SK-N-SH treated with all-trans-retinoic acid at 6 μM for 48 hours (cell line): ENCODE results near the gene RRP1.

Experiments
- ATAC-seq: fragments of 200-7000 bp; cut with Tn5 transposase; 3 replicates; pipeline ENCODE4 v1.9.1; 2020; ENCODE audit warnings: mild to moderate bottlenecking, moderate library complexity
- CREB5 ChIP-seq: fragments of 250-450 bp; sonication (Bioruptor Pico); IDR thresholded peaks from 2 replicates; pipeline ENCODE4 v1.5.1; 2020; ENCODE audit warnings: low read depth, mild to moderate bottlenecking, moderate library complexity
- CSDC2 ChIP-seq: fragments of 250-450 bp; sonication (Bioruptor Pico); IDR thresholded peaks from 2 replicates; pipeline ENCODE4 v1.5.0; 2020; ENCODE audit warnings: mild to moderate bottlenecking, moderate library complexity
- ESRRG ChIP-seq: fragments of 250-450 bp; sonication (Bioruptor Pico); IDR thresholded peaks from 2 replicates; pipeline ENCODE4 v1.6.1; 2021; ENCODE audit warnings: mild to moderate bottlenecking
- GLIS3 ChIP-seq: fragments of 250-450 bp; sonication (Bioruptor Pico); IDR thresholded peaks from 2 replicates; pipeline ENCODE4 v1.5.0; 2020; ENCODE audit warnings: mild to moderate bottlenecking, moderate library complexity
- ISL1 ChIP-seq: fragments of 250-450 bp; sonication (Bioruptor Pico); IDR thresholded peaks from 2 replicates; pipeline ENCODE4 v2.1.2; 2022; ENCODE audit warnings: mild to moderate bottlenecking, moderate library complexity
- OSR1 ChIP-seq: fragments of 250-450 bp; sonication (Bioruptor Pico); IDR thresholded peaks from 2 replicates; pipeline ENCODE4 v1.8.0; 2022; ENCODE audit warnings: moderate library complexity, mild to moderate bottlenecking, inconsistent platforms
- POU6F1 ChIP-seq: fragments of 250-450 bp; sonication (Bioruptor Pico); IDR thresholded peaks from 2 replicates; pipeline ENCODE4 v1.8.0; 2021; ENCODE audit warnings: low read depth, mild to moderate bottlenecking, moderate library complexity, borderline replicate concordance
- PPARA ChIP-seq: fragments of 250-450 bp; sonication (Bioruptor Pico); IDR thresholded peaks from 2 replicates; pipeline ENCODE4 v1.5.0; 2020; ENCODE audit warnings: mild to moderate bottlenecking, borderline replicate concordance
- RARB ChIP-seq: fragments of 250-450 bp; sonication (Bioruptor Pico); IDR thresholded peaks from 2 replicates; pipeline ENCODE4 v1.8.0; 2021; ENCODE audit warnings: mild to moderate bottlenecking, moderate library complexity
- TCF4 ChIP-seq: fragments of 250-450 bp; sonication (Bioruptor Pico); IDR thresholded peaks from 2 replicates; pipeline ENCODE4 v1.8.0; 2021; ENCODE audit warnings: mild to moderate bottlenecking, moderate library complexity, borderline replicate concordance
- TOX ChIP-seq: fragments of 250-450 bp; sonication (Bioruptor Pico); IDR thresholded peaks from 2 replicates; pipeline ENCODE4 v1.8.0; 2021; ENCODE audit warnings: mild to moderate bottlenecking, moderate library complexity, borderline replicate concordance
- ZFP3 ChIP-seq: fragments of 250-450 bp; sonication (Bioruptor Pico); IDR thresholded peaks from 2 replicates; pipeline ENCODE4 v1.5.0; 2020; ENCODE audit warnings: mild to moderate bottlenecking, moderate library complexity
- ZFP30 ChIP-seq: fragments of 450-650 bp; formaldehyde crosslinking; IDR thresholded peaks from 2 replicates; pipeline ENCODE4 v1.5.0; 2022; ENCODE audit warnings: mild to moderate bottlenecking, moderate library complexity
- ZNF565 ChIP-seq: fragments of 450-650 bp; formaldehyde crosslinking; conservative IDR thresholded peaks from 2 replicates; pipeline ENCODE4 v1.5.0; 2020; ENCODE audit warnings: low read depth, mild to moderate bottlenecking, moderate library complexity
- ZNF70 ChIP-seq: fragments of 450-650 bp; formaldehyde crosslinking; IDR thresholded peaks from 2 replicates; pipeline ENCODE4 v1.5.0; 2020; ENCODE audit warnings: mild to moderate bottlenecking, moderate library complexity
- ZNF8 ChIP-seq: fragments of 450-650 bp; formaldehyde crosslinking; IDR thresholded peaks from 2 replicates; pipeline ENCODE4 v1.5.0; 2020; ENCODE audit warnings: mild to moderate bottlenecking, moderate library complexity
- TF ChIP-seq, protein P1 (sequence below): fragments of 250-450 bp; sonication (Bioruptor Pico); IDR thresholded peaks from 2 replicates; pipeline ENCODE4 v1.8.0; 2020; ENCODE audit warnings: mild to moderate bottlenecking, moderate library complexity, borderline replicate concordance
- TF ChIP-seq, protein P2 (sequence below): fragments of 250-450 bp; sonication (Bioruptor Pico); IDR thresholded peaks from 2 replicates; pipeline ENCODE4 v1.5.1; 2021; ENCODE audit warnings: mild to moderate bottlenecking, moderate library complexity
- TF ChIP-seq, protein P3 (sequence below): fragments of 250-450 bp; sonication (Bioruptor Pico); IDR thresholded peaks from 2 replicates; pipeline ENCODE4 v1.5.0; 2020; ENCODE audit warnings: mild to moderate bottlenecking, moderate library complexity

Gene RRP1

GRCh38 chr21:43806017-43806710, 16.8 kb downstream of the RRP1 start:
- TF ChIP-seq OSR1 (CRISPR knock-in tag): no peak
- no peak for TF ChIP-seq ESRRG (CRISPR knock-in tag)
- no peak for TF ChIP-seq ZFP3
- TF ChIP-seq ISL1 (CRISPR knock-in tag): no peak
- TF ChIP-seq ZNF565 (CRISPR knock-in tag): no peak
- TF ChIP-seq, protein P1, sequence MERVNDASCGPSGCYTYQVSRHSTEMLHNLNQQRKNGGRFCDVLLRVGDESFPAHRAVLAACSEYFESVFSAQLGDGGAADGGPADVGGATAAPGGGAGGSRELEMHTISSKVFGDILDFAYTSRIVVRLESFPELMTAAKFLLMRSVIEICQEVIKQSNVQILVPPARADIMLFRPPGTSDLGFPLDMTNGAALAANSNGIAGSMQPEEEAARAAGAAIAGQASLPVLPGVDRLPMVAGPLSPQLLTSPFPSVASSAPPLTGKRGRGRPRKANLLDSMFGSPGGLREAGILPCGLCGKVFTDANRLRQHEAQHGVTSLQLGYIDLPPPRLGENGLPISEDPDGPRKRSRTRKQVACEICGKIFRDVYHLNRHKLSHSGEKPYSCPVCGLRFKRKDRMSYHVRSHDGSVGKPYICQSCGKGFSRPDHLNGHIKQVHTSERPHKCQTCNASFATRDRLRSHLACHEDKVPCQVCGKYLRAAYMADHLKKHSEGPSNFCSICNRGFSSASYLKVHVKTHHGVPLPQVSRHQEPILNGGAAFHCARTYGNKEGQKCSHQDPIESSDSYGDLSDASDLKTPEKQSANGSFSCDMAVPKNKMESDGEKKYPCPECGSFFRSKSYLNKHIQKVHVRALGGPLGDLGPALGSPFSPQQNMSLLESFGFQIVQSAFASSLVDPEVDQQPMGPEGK (CRISPR knock-in tag): no peak
- no peak for TF ChIP-seq TCF4 (CRISPR knock-in tag)
- no peak for TF ChIP-seq CREB5 (CRISPR knock-in tag)
- TF ChIP-seq, protein P2, sequence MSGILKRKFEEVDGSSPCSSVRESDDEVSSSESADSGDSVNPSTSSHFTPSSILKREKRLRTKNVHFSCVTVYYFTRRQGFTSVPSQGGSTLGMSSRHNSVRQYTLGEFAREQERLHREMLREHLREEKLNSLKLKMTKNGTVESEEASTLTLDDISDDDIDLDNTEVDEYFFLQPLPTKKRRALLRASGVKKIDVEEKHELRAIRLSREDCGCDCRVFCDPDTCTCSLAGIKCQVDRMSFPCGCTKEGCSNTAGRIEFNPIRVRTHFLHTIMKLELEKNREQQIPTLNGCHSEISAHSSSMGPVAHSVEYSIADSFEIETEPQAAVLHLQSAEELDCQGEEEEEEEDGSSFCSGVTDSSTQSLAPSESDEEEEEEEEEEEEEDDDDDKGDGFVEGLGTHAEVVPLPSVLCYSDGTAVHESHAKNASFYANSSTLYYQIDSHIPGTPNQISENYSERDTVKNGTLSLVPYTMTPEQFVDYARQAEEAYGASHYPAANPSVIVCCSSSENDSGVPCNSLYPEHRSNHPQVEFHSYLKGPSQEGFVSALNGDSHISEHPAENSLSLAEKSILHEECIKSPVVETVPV (CRISPR knock-in tag): no peak
- no peak for TF ChIP-seq ZNF70 (CRISPR knock-in tag)
- TF ChIP-seq PPARA (CRISPR knock-in tag): no peak
- no peak for TF ChIP-seq TOX (CRISPR knock-in tag)
- TF ChIP-seq ZFP30 (CRISPR knock-in tag): no peak
- TF ChIP-seq CSDC2: no peak
- no peak for ATAC-seq

DNA sequence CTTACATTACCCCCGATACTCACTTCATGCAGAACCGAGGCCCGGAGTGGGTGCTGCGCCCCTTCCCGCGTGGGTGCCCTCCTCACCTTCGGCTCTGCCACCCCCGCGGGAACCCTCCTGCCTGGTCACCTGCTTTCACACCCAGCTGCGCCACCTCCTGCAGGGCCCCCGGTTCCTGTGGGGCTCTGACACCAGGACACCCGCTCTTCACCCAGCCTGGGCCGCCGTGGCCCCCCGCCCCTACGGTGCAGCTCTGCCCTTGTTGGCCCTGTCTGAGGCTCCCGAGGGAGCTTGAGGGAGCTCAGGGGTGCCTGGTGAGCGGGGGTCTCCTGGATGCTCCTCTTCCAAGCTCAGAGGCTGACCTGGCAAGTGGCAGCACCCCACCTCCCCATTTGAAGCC, 19.0 kb downstream of the RRP1 start:
- TF ChIP-seq ZNF565 (CRISPR knock-in tag): no peak
- TF ChIP-seq TOX (CRISPR knock-in tag): no peak
- no peak for TF ChIP-seq OSR1 (CRISPR knock-in tag)
- TF ChIP-seq CSDC2: no peak
- TF ChIP-seq PPARA (CRISPR knock-in tag): no peak
- no peak for TF ChIP-seq RARB (CRISPR knock-in tag)
- ATAC-seq: no peak

DNA sequence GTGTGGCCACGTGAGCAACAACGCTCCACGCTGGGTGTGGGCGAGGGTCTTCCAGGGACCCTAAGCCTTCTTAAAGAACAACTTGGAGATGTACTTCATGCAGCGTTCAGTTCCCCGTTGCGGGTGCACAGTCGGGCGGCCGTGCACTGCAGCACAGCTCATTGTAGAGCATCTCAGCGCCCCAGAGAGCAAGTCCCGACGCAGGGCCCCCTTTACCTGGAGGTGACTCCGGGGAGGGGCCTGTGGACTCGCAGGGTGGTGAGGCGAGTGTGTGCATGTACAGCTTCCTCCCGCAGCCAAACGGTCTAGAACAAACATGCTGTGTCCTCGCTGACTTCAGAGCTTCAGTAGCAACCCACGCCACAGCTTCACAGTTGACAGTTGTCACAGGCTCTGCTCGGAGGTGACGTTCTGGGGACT, 19.5 kb downstream of the RRP1 start:
- no peak for ATAC-seq
- TF ChIP-seq ZFP30 (CRISPR knock-in tag) (no peak), ZNF8 (CRISPR knock-in tag) (no peak)

- no peak for TF ChIP-seq TCF4 (CRISPR knock-in tag)
- no peak for TF ChIP-seq POU6F1 (CRISPR knock-in tag)
- TF ChIP-seq TOX (CRISPR knock-in tag): no peak
- no peak for TF ChIP-seq ISL1 (CRISPR knock-in tag)
- no peak for TF ChIP-seq ZFP3
- no peak for TF ChIP-seq ZNF8 (CRISPR knock-in tag)
- no peak for TF ChIP-seq GLIS3 (CRISPR knock-in tag)
- TF ChIP-seq RARB (CRISPR knock-in tag): no peak
- TF ChIP-seq ZNF565 (CRISPR knock-in tag): no peak
- no peak for TF ChIP-seq ESRRG (CRISPR knock-in tag)
- TF ChIP-seq CREB5 (CRISPR knock-in tag): no peak
- TF ChIP-seq, protein P1 (CRISPR knock-in tag): no peak
- TF ChIP-seq, protein P3, sequence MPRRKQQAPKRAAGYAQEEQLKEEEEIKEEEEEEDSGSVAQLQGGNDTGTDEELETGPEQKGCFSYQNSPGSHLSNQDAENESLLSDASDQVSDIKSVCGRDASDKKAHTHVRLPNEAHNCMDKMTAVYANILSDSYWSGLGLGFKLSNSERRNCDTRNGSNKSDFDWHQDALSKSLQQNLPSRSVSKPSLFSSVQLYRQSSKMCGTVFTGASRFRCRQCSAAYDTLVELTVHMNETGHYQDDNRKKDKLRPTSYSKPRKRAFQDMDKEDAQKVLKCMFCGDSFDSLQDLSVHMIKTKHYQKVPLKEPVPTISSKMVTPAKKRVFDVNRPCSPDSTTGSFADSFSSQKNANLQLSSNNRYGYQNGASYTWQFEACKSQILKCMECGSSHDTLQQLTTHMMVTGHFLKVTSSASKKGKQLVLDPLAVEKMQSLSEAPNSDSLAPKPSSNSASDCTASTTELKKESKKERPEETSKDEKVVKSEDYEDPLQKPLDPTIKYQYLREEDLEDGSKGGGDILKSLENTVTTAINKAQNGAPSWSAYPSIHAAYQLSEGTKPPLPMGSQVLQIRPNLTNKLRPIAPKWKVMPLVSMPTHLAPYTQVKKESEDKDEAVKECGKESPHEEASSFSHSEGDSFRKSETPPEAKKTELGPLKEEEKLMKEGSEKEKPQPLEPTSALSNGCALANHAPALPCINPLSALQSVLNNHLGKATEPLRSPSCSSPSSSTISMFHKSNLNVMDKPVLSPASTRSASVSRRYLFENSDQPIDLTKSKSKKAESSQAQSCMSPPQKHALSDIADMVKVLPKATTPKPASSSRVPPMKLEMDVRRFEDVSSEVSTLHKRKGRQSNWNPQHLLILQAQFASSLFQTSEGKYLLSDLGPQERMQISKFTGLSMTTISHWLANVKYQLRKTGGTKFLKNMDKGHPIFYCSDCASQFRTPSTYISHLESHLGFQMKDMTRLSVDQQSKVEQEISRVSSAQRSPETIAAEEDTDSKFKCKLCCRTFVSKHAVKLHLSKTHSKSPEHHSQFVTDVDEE (CRISPR knock-in tag): no peak
- TF ChIP-seq, all 23 proteins: peak for 0
- no peak for ATAC-seq
Measured at GRCh38 chr21:43809346-43809799, 20.0 kb downstream of the RRP1 start.
